ENCODE results near the gene MAP2K2.

The MAP2K2 gene

GRCh38 chr19:4059891-4060620 lies 63.9 kb downstream of the MAP2K2 start:
- no peak for FAIRE-seq

GRCh38 chr19:4059453-4059871 lies 64.5 kb downstream of the MAP2K2 start:
- no peak for FAIRE-seq

- no peak for FAIRE-seq
Measured at GRCh38 chr19:4058693-4059452, 65.0 kb downstream of the MAP2K2 start.

- no peak for FAIRE-seq
Measured at GRCh38 chr19:4057931-4058692, 65.8 kb downstream of the MAP2K2 start.

GRCh38 chr19:4055209-4055552 lies 68.7 kb downstream of the MAP2K2 start:
- no peak for FAIRE-seq

- no peak for FAIRE-seq
Measured at GRCh38 chr19:4054441-4055208, 69.3 kb downstream of the MAP2K2 start.

GRCh38 chr19:4053423-4054324 lies 70.2 kb downstream of the MAP2K2 start:
- FAIRE-seq: no peak

- no peak for FAIRE-seq
Measured at GRCh38 chr19:4052993-4053422, 70.9 kb downstream of the MAP2K2 start.

- no peak for FAIRE-seq
Measured at GRCh38 chr19:4052114-4052992, 71.6 kb downstream of the MAP2K2 start.

GRCh38 chr19:4051175-4052101 lies 72.5 kb downstream of the MAP2K2 start:
- FAIRE-seq: no peak

- FAIRE-seq: no peak
Measured at GRCh38 chr19:4049432-4049831, 74.5 kb downstream of the MAP2K2 start.

GRCh38 chr19:4046946-4047683 lies 76.8 kb downstream of the MAP2K2 start:
- FAIRE-seq: no peak

- FAIRE-seq: no peak
Measured at GRCh38 chr19:4046362-4046691, 77.6 kb downstream of the MAP2K2 start.

- no peak for FAIRE-seq
Measured at GRCh38 chr19:4045597-4046361, 78.1 kb downstream of the MAP2K2 start.

GRCh38 chr19:4044990-4045465 lies 78.9 kb downstream of the MAP2K2 start:
- FAIRE-seq: no peak

- no peak for FAIRE-seq
Measured at GRCh38 chr19:4043966-4044715, 79.8 kb downstream of the MAP2K2 start.

GRCh38 chr19:4043401-4043800 lies 80.5 kb downstream of the MAP2K2 start:
- no peak for FAIRE-seq
